GM21390 (cell line): ENCODE data around the gene SLC10A7.

Source experiments
- ATAC-seq: cut with Tn5 transposase; IDR thresholded peaks from one replicate; pipeline ENCODE4 v1.9.1; 2021; ENCODE audit not compliant: unreplicated experiment

Gene SLC10A7, protein sequence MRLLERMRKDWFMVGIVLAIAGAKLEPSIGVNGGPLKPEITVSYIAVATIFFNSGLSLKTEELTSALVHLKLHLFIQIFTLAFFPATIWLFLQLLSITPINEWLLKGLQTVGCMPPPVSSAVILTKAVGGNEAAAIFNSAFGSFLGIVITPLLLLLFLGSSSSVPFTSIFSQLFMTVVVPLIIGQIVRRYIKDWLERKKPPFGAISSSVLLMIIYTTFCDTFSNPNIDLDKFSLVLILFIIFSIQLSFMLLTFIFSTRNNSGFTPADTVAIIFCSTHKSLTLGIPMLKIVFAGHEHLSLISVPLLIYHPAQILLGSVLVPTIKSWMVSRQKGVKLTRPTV

DNA sequence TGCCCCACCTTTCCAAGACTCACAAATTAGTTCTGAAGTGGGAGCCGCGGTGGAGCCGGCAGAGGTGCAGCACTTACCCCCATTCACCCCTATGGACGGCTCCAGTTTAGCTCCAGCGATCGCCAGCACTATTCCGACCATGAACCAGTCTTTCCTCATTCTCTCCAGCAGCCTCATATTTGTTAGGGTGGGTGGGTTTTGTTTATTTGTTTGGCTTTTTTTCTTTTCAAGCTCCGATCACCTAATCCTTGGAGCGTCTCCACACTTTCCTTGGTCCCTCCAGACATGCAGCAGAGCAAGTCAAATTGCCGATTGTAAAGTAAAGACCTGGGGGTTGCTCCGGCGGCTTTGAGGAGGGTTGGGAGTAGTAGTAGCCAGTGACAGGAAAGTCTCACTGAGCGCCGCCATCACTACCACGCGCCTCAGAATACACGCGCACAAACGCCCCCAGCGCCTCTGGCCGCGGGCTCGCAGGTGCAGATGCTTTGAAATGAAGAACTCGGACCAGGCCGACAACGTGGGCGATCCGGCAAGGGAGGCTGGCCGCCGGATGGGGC, at the start of gene SLC10A7:
Gene SLC10A7 (minus strand): TSS at position 400 of the 557 bp plus-strand sequence. CDS start 223 bp downstream, at position 177.
- ATAC-seq = peak; percentile 84

DNA sequence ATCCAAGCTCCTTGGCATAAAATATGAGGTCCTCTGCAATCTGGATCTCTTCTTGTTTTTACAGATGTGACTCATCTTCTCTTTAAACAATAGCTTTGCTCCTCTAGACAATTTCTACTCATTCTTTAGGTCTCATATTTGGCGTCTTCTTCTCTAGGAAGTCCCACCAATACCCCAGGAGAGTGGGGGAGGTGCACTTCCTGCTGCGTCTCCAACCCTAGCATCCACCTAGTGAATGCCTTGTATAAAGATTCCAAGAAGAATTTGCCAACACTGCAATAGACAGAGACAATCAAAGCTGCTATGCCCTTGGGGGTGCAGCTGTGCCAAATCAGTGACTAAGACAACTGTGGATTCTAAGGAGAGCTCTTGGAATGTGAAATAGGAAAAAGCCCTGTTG, 45.7 kb upstream of the SLC10A7 start:
- no peak for ATAC-seq

GRCh38 chr4:146564492-146564891, 42.8 kb upstream of the SLC10A7 start:
- ATAC-seq = no peak

- no peak for ATAC-seq
These were observed 28.4 kb upstream of the SLC10A7 start for GRCh38 chr4:146550161-146550560.

DNA sequence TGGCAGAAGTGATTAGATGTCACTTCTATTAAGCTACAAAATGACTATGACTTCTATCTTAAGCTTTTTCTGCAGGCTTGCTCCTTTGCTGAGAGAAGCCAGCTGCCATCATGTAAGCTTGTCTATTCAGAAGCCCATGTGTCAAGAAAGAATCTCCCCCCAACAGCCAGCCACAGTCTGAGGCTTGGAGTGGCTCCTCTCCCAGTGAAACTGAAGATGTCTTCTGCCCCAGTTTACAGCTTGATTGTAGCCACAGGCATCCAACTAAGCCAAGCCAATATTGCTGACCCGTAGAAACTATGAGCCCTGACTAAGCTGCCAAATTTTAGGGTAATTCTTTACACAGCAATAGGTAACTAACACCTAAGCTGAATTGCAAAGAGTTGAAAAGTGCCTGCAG, 26.7 kb upstream of the SLC10A7 start:
- no peak for ATAC-seq

- ATAC-seq = peak; percentile 66
These were observed 23.4 kb upstream of the SLC10A7 start for GRCh38 chr4:146545102-146545501.

GRCh38 chr4:146534178-146534577, 12.4 kb upstream of the SLC10A7 start:
- no peak for ATAC-seq

DNA sequence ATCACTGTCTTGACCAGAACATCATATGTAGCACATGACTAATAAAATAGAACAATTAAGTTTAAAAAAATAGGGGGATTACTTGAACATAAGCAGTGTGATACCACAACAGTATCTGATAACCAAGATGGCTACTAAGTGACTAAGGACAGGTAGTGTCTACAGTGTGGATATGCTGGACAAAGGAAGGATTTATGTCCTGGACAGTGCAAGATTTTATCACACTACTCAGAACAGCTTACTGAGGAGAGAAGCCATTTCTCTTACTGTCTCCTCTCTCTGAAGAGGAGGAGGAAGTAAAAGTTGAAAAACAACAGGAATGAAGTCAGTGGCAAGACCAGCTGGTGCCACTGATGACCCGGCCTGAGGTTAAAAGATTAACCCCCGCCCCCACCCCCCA, 4.0 kb upstream of the SLC10A7 start:
- no peak for ATAC-seq

DNA sequence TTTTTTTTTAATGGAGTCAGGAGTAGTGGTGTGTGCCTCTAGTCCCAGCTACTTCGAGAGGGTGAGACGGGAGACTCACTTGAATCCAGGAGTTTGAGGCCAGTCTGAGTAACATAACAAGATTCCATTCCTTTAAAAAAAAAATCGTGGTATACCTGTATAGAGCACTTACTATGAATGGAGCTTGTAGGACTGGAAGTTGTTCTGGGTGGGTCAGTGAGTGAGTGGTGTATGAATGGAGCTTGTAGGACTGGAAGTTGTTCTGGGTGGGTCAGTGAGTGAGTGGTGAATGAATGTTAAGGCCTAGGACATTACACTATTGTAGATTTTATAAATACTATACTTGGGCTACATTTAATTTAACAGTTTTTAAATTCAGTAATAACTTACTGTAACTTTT, 2.9 kb upstream of the SLC10A7 start:
- no peak for ATAC-seq

- ATAC-seq = peak; percentile 17
These were observed 1.1 kb upstream of the SLC10A7 start for GRCh38 chr4:146522869-146523205.

- ATAC-seq = peak; percentile 73
These were observed 543 bp upstream of the SLC10A7 start for GRCh38 chr4:146522098-146522868.

GRCh38 chr4:146520896-146521540, 722 bp downstream of the SLC10A7 start:
- ATAC-seq = peak; percentile 37

GRCh38 chr4:146514651-146515357, 6.9 kb downstream of the SLC10A7 start:
- no peak for ATAC-seq

DNA sequence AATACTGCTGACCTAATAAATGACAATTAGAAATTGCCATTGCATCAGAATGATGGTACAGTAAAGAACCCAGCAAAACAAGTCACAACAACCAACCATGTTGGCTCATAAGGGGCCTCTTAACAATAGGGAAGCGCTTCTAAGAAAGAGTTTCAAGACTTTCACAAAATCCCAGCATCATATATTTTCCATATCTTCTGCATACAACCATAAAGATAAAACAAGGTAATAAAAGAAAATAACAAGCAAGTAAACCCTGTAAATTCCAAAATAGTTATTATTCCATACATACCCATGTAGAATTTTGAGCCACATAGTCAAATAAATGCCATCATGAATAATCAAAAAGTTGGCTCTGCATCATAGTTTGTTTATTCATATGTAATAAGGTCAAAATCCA, 8.2 kb downstream of the SLC10A7 start:
- ATAC-seq = no peak

- no peak for ATAC-seq
These were observed 10.4 kb downstream of the SLC10A7 start for GRCh38 chr4:146511381-146511780.

DNA sequence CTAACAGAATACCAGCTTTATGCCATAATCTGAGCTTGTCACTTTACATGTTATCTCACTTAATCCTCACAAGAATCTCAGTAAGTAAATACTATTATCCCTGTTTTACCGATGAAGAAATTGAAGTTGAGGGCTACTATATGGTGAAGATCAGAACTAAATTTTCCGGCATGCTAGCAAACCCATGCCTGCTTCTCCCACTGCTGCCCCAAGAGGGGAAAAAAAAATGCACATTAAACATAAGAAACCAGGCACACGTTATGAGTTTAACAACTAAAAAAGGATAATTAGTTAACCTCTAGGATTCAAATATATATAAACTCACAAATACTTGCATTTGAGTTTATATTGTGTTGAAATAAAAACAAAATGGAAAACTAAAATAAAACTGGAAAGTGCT, 10.8 kb downstream of the SLC10A7 start:
- no peak for ATAC-seq

DNA sequence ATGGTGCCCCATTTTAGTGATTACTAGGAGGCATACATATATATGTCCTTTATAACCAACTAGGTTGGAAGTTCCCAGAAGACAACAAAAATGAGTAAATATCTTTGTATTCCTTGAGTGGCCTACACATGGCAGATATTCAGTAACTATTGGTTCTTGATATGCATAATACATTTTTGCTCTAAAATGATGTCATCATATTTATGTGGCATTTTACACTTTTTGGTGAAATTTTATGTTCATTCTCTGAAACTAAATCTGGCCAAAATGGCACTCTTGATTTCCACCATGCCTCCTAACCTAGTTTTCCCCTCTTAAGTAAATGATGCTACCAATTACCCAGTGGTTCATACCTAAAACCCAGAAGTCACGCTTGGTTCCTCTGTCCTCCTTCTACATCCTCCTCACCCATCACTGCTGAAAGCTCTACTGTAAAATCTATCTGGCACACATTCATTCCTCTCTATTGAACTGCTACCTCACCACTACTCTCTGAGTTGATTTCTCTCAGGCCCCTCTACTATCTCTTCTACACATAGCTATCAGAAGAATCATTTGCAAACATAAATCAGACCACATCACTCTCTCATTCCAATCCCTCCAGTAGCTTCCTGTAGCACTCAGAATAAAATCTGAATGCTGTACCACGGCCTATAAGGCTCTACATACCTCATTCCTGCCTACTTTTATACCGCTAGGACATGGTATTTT, 13.4 kb downstream of the SLC10A7 start:
- no peak for ATAC-seq

GRCh38 chr4:146507632-146508031, 14.1 kb downstream of the SLC10A7 start:
- ATAC-seq = no peak

DNA sequence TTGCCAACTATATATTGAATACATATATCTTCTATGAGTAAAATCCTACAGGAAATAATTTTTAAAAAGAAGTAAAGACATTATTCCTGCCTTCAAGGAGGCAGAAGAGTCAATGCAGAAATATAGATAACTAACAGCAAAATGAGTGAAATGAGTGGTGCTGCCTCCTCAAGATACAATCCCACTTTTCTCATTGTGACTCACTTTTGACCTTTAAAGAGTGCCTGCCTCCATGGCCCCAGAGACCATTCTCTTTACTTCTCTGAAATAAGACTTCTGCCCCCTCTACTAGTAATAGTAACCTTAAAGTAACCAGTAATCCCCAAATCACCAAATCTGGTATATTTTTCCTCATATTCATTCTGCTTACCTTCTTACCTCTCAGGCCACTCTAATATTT, 15.5 kb downstream of the SLC10A7 start:
- no peak for ATAC-seq

DNA sequence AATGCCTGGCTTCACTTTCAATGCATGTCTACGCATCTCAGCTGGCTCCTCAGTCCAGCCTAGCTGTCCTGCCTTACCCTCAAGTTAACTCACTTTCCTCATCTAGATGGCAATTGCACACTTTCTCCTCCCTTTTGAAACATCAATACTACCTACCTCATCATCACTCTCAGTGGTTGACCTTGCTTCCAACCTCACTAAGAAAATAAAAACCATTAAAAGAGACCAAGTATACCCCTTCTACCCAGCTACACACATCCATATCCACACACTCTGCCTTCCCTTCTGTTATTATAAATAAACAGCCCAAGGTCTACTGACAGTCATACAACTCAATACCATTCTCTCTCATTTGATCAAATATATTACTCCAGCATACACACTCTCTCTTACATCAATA, 21.5 kb downstream of the SLC10A7 start:
- no peak for ATAC-seq
